ENCODE measurements around the gene ERVV-1.
A peak's percentile ranks its signal among the peaks of the same experiment; 100 is the strongest.

ERVV-1 gene

DNA sequence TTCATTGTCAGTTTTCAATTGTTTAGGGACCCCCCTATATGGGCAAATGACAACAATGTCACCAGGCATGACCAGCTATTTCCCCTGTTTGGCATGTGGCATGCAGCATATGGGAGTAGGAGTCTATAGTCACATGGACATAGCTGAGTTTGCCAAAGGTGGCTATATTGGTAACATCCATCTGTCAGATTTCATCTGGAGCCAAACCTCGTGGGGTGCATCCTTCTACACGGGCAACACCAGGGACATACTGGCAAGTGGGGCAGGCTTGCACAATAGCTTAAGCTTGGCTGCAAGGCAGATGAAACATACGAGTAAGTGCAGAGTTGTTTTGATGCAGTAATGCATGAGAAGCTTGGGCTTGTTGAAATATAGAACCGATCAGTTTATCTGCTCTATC, 26.5 kb upstream of the ERVV-1 start:
- no peak overlapping the region for H3K9ac ChIP-seq (ENCODE audit: low read length)
- peaks cover 3 to 6% of the 10 kb centered on the region in 2 experiments for H3K36me3 ChIP-seq (ENCODE audit: control insufficient read depth in 1 of 2, insufficient read depth in 2 of 2, low read depth in 1 of 2, low read length in 2 of 2)
- no peak overlapping the region for H2AK5ac ChIP-seq (ENCODE audit: low read length, severe bottlenecking)
- no peak overlapping the region for H3K4me2 ChIP-seq (ENCODE audit: low read length, poor library complexity, severe bottlenecking)
- H2AFZ ChIP-seq (ENCODE audit: low read depth, low read length), result no peak overlapping the region
- no peak overlapping the region for H3K27ac ChIP-seq (ENCODE audit: low read length, poor library complexity, severe bottlenecking)
- H3K9me3 ChIP-seq (ENCODE audit: control insufficient read depth, low read length), result peaks cover 16% of the 10 kb centered on the region
- no peak overlapping the region for H4K91ac ChIP-seq (ENCODE audit: low read length)
- peaks cover 1% of the 10 kb centered on the region for H3K4me1 ChIP-seq (ENCODE audit: control insufficient read depth, insufficient read depth, low read depth, low read length)
- H3K79me1 ChIP-seq (replicated peaks; ENCODE audit: low read length, poor library complexity, severe bottlenecking), result peaks cover 2% of the 10 kb centered on the region
- no peak for DNase-seq
- H2BK5ac ChIP-seq (ENCODE audit: low read depth, low read length, poor library complexity, severe bottlenecking), result no peak overlapping the region
- no peak overlapping the region for H2BK12ac ChIP-seq (ENCODE audit: low read length in 2 of 2)
- H3K14ac ChIP-seq (ENCODE audit: low read length in 2 of 2), result no peak overlapping the region
- no peak overlapping the region for H3K4ac ChIP-seq (ENCODE audit: low read depth in 1 of 2, low read length in 2 of 2)
- no peak overlapping the region for H3K18ac ChIP-seq (ENCODE audit: low read depth in 1 of 2, low read length in 2 of 2)
- no peak overlapping the region for H4K8ac ChIP-seq (ENCODE audit: low read length)
- 90% methylated on average over 4 of the region's 4 CpGs for WGBS
- H2BK15ac ChIP-seq (ENCODE audit: low read depth, poor library complexity, severe bottlenecking), result no peak overlapping the region
- H3K23ac ChIP-seq (ENCODE audit: low read length in 2 of 2), result no peak overlapping the region
- no peaks in the 10 kb centered on the region for H3K27me3 ChIP-seq (ENCODE audit: control insufficient read depth in 1 of 2, insufficient read depth in 1 of 2, low read length in 2 of 2)
- H2BK120ac ChIP-seq (ENCODE audit: low read depth, low read length), result no peak overlapping the region
- no peak overlapping the region for H3K4me3 ChIP-seq (ENCODE audit: insufficient read depth in 1 of 2, low read depth in 1 of 2, low read length in 2 of 2)

DNA sequence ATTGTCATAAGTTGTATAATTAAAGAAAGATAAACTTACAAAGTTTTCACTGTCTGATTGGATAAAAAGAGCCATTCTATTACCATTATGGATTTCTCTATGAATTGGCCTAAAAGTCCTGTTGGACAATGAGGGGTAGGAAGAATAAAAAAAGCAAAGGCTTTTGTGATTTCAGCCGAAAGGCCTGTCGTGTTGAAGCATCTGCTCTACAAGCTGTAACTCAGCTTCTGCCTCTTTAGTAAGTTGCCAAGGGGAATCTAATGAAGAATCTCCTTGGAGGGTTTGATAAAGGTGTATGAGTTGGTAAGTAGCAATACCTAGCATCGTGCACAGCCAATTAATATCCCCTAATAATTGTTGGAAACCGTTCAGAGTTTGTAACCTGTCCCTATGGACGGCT, 25.2 kb upstream of the ERVV-1 start:
- Histone ChIP-seq H3K27me3 (ENCODE audit: control insufficient read depth in 1 of 2, insufficient read depth in 1 of 2, low read length in 2 of 2) (no peaks in the 10 kb centered on the region), H3K9ac (ENCODE audit: low read length) (no peak overlapping the region), H4K91ac (ENCODE audit: low read length) (no peak overlapping the region), H3K4me2 (ENCODE audit: low read length, poor library complexity, severe bottlenecking) (no peak overlapping the region), H3K4ac (ENCODE audit: low read depth in 1 of 2, low read length in 2 of 2) (no peak overlapping the region), H4K8ac (ENCODE audit: low read length) (no peak overlapping the region), H3K4me1 (ENCODE audit: control insufficient read depth, insufficient read depth, low read depth, low read length) (peaks cover 5% of the 10 kb centered on the region), H3K36me3 (ENCODE audit: control insufficient read depth in 1 of 2, insufficient read depth in 2 of 2, low read depth in 1 of 2, low read length in 2 of 2) (peaks cover 3 to 6% of the 10 kb centered on the region in 2 experiments), H3K9me3 (ENCODE audit: control insufficient read depth, low read length) (peaks cover 15% of the 10 kb centered on the region), H3K27ac (ENCODE audit: low read length, poor library complexity, severe bottlenecking) (no peak overlapping the region), H3K79me1 (replicated peaks; ENCODE audit: low read length, poor library complexity, severe bottlenecking) (peaks cover 2% of the 10 kb centered on the region), H2AK5ac (ENCODE audit: low read length, severe bottlenecking) (no peak overlapping the region), H2BK15ac (ENCODE audit: low read depth, poor library complexity, severe bottlenecking) (no peak overlapping the region), H2BK5ac (ENCODE audit: low read depth, low read length, poor library complexity, severe bottlenecking) (no peak overlapping the region), H2BK120ac (ENCODE audit: low read depth, low read length) (no peak overlapping the region), H2AFZ (ENCODE audit: low read depth, low read length) (no peak overlapping the region), H3K4me3 (ENCODE audit: insufficient read depth in 1 of 2, low read depth in 1 of 2, low read length in 2 of 2) (no peak overlapping the region), H3K23ac (ENCODE audit: low read length in 2 of 2) (no peak overlapping the region), H2BK12ac (ENCODE audit: low read length in 2 of 2) (no peak overlapping the region), H3K14ac (ENCODE audit: low read length in 2 of 2) (no peak overlapping the region), H3K18ac (ENCODE audit: low read depth in 1 of 2, low read length in 2 of 2) (no peak overlapping the region)
- 73% methylated on average over 5 of the region's 5 CpGs for WGBS
- DNase-seq, result no peak

DNA sequence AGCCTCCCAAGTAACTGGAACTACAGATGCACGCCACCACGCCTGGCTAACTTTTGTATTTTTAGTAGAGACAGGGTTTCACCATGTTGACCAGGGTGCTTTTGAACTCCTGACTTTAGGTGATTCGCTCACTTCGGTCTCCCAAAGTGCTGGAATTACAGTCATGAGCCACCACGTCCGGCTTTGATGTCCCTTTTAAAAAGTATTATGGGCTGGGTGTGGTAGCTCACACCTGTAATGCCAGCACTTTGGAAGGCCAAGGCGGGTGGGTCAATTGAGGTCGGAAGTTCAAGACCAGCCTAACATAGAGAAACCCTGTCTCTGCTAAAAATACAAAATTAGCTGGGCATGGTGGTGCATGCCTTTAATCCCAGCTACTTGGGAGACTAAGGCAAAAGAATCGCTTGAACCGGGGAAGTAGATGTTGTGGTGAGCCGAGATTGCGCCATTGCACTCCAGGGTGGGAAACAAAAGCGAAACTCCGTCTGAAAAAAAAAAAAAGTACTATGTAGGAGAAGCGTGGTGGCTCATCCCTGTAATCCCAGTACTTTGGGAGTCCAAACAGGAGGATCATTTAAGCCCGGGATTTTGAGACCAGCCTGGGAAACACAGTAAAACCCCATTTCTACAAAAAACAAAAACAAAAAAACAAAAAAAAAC, 22.8 kb upstream of the ERVV-1 start:
- H3K14ac ChIP-seq (ENCODE audit: low read length in 2 of 2), result no peak overlapping the region
- H3K79me1 ChIP-seq (replicated peaks; ENCODE audit: low read length, poor library complexity, severe bottlenecking), result peaks cover 2% of the 10 kb centered on the region
- no peak overlapping the region for H2BK15ac ChIP-seq (ENCODE audit: low read depth, poor library complexity, severe bottlenecking)
- DNase-seq, result no peak
- H3K4me3 ChIP-seq (ENCODE audit: insufficient read depth in 1 of 2, low read depth in 1 of 2, low read length in 2 of 2), result no peak overlapping the region
- H4K8ac ChIP-seq (ENCODE audit: low read length), result no peak overlapping the region
- H2BK12ac ChIP-seq (ENCODE audit: low read length in 2 of 2), result no peak overlapping the region
- H3K36me3 ChIP-seq (ENCODE audit: control insufficient read depth in 1 of 2, insufficient read depth in 2 of 2, low read depth in 1 of 2, low read length in 2 of 2), result no peaks in the 10 kb centered on the region
- no peak overlapping the region for H2BK5ac ChIP-seq (ENCODE audit: low read depth, low read length, poor library complexity, severe bottlenecking)
- H2AK5ac ChIP-seq (ENCODE audit: low read length, severe bottlenecking), result no peak overlapping the region
- no peaks in the 10 kb centered on the region for H3K27me3 ChIP-seq (ENCODE audit: control insufficient read depth in 1 of 2, insufficient read depth in 1 of 2, low read length in 2 of 2)
- WGBS, result 97% methylated on average over 12 of the region's 16 CpGs
- H2AFZ ChIP-seq (ENCODE audit: low read depth, low read length), result no peak overlapping the region
- no peak overlapping the region for H3K4me2 ChIP-seq (ENCODE audit: low read length, poor library complexity, severe bottlenecking)
- H4K91ac ChIP-seq (ENCODE audit: low read length), result no peak overlapping the region
- H3K4ac ChIP-seq (ENCODE audit: low read depth in 1 of 2, low read length in 2 of 2), result no peak overlapping the region
- no peak overlapping the region for H2BK120ac ChIP-seq (ENCODE audit: low read depth, low read length)
- no peak overlapping the region for H3K23ac ChIP-seq (ENCODE audit: low read length in 2 of 2)
- H3K18ac ChIP-seq (ENCODE audit: low read depth in 1 of 2, low read length in 2 of 2), result no peak overlapping the region
- H3K27ac ChIP-seq (ENCODE audit: low read length, poor library complexity, severe bottlenecking), result no peak overlapping the region
- H3K4me1 ChIP-seq (ENCODE audit: control insufficient read depth, insufficient read depth, low read depth, low read length), result peaks cover 7% of the 10 kb centered on the region
- no peaks in the 10 kb centered on the region for H3K9me3 ChIP-seq (ENCODE audit: control insufficient read depth, low read length)
- no peak overlapping the region for H3K9ac ChIP-seq (ENCODE audit: low read length)

DNA sequence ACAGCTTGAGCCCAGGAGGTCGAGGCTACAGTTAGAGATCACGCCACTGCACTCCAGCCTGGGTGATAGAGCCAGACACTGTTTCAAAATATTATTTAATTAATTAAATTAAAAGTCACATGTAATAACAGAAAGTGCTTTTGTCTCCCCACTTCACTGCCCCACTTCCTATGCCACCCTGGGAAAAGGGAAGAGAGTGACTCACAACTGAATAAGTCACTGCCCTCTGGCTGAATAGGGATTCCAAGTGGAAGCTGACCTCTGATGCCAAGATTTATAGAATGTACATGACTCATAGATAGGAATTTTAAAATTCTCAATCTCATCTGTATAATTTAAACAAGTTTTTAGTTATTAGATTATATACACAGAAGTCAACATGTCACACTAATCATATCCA, 22.2 kb upstream of the ERVV-1 start:
- H3K4ac ChIP-seq (ENCODE audit: low read depth in 1 of 2, low read length in 2 of 2), result no peak overlapping the region
- H3K4me1 ChIP-seq (ENCODE audit: control insufficient read depth, insufficient read depth, low read depth, low read length), result peaks cover 7% of the 10 kb centered on the region
- H4K8ac ChIP-seq (ENCODE audit: low read length), result no peak overlapping the region
- no peak overlapping the region for H2BK12ac ChIP-seq (ENCODE audit: low read length in 2 of 2)
- no peaks in the 10 kb centered on the region for H3K27me3 ChIP-seq (ENCODE audit: control insufficient read depth in 1 of 2, insufficient read depth in 1 of 2, low read length in 2 of 2)
- no peak overlapping the region for H3K14ac ChIP-seq (ENCODE audit: low read length in 2 of 2)
- no peak overlapping the region for H2BK5ac ChIP-seq (ENCODE audit: low read depth, low read length, poor library complexity, severe bottlenecking)
- peaks cover 2% of the 10 kb centered on the region for H3K79me1 ChIP-seq (replicated peaks; ENCODE audit: low read length, poor library complexity, severe bottlenecking)
- H4K91ac ChIP-seq (ENCODE audit: low read length), result no peak overlapping the region
- H2AFZ ChIP-seq (ENCODE audit: low read depth, low read length), result no peak overlapping the region
- H3K36me3 ChIP-seq (ENCODE audit: control insufficient read depth in 1 of 2, insufficient read depth in 2 of 2, low read depth in 1 of 2, low read length in 2 of 2), result no peaks in the 10 kb centered on the region
- DNase-seq, result peak; percentile 47
- no peaks in the 10 kb centered on the region for H3K9me3 ChIP-seq (ENCODE audit: control insufficient read depth, low read length)
- H2BK15ac ChIP-seq (ENCODE audit: low read depth, poor library complexity, severe bottlenecking), result no peak overlapping the region
- H2BK120ac ChIP-seq (ENCODE audit: low read depth, low read length), result no peak overlapping the region
- no peak overlapping the region for H3K4me2 ChIP-seq (ENCODE audit: low read length, poor library complexity, severe bottlenecking)
- no peak overlapping the region for H3K23ac ChIP-seq (ENCODE audit: low read length in 2 of 2)
- H3K4me3 ChIP-seq (ENCODE audit: insufficient read depth in 1 of 2, low read depth in 1 of 2, low read length in 2 of 2), result no peak overlapping the region
- H3K18ac ChIP-seq (ENCODE audit: low read depth in 1 of 2, low read length in 2 of 2), result no peak overlapping the region
- WGBS, result 50% methylated on average over 1 of the region's 2 CpGs
- no peak overlapping the region for H3K27ac ChIP-seq (ENCODE audit: low read length, poor library complexity, severe bottlenecking)
- H2AK5ac ChIP-seq (ENCODE audit: low read length, severe bottlenecking), result no peak overlapping the region
- H3K9ac ChIP-seq (ENCODE audit: low read length), result no peak overlapping the region

Measured in mesenchymal stem cell (in vitro differentiated cells and primary cell).